Hepatocyte (in vitro differentiated cells): ENCODE measurements around the gene GEMIN2. TPM values are rescaled to one million over a fixed set of nuclear protein-coding genes. Genes with fewer than 3 reads are reported as not detected.

ENCODE experiments used
- DNase-seq: peaks from one replicate; pipeline ENCODE4 v3.0.0-alpha.2; 2016; ENCODE audit warnings: low spot score
- H2AFZ ChIP-seq: fragments of 200-600 bp; sonication (generic); 2 replicates; pipeline ENCODE4 v1.6.0; 2016; ENCODE audit warnings: antibody characterized with exemption, mild to moderate bottlenecking
- H3K27ac ChIP-seq: fragments of 200-600 bp; sonication (generic); 2 replicates; pipeline ENCODE4 v1.5.1; 2016; ENCODE audit warnings: mild to moderate bottlenecking
- H3K27me3 ChIP-seq: fragments of 200-600 bp; sonication (generic); 2 replicates; pipeline ENCODE4 v1.6.1; 2016
- H3K36me3 ChIP-seq: fragments of 200-600 bp; sonication (generic); replicated peaks from 2 replicates; pipeline ENCODE4 v1.5.1; 2016; ENCODE audit warnings: low read depth; ENCODE audit not compliant: insufficient read depth
- H3K4me1 ChIP-seq: fragments of 200-600 bp; sonication (generic); 2 replicates; pipeline ENCODE4 v1.5.1; 2016; ENCODE audit warnings: mild to moderate bottlenecking, moderate library complexity; ENCODE audit not compliant: insufficient read depth
- H3K4me2 ChIP-seq: fragments of 200-600 bp; sonication (generic); 2 replicates; pipeline ENCODE4 v1.6.0; 2016
- H3K4me3 ChIP-seq: fragments of 200-600 bp; sonication (generic); 2 replicates; pipeline ENCODE4 v1.5.1; 2016; ENCODE audit warnings: mild to moderate bottlenecking
- H3K79me2 ChIP-seq: fragments of 200-600 bp; sonication (generic); 2 replicates; pipeline ENCODE4 v1.6.0; 2017; ENCODE audit warnings: mild to moderate bottlenecking
- H3K9me2 ChIP-seq: fragments of 200-600 bp; sonication (generic); replicated peaks from 2 replicates; pipeline ENCODE4 v1.6.0; 2017; ENCODE audit warnings: mild to moderate bottlenecking; ENCODE audit not compliant: insufficient read depth
- H3K9me3 ChIP-seq: fragments of 200-600 bp; sonication (generic); 2 replicates; pipeline ENCODE4 v1.5.1; 2016; ENCODE audit warnings: low read depth, mild to moderate bottlenecking
- H4K20me1 ChIP-seq: fragments of 200-600 bp; sonication (generic); 2 replicates; pipeline ENCODE4 v1.6.0; 2016; ENCODE audit warnings: mild to moderate bottlenecking; ENCODE audit not compliant: insufficient read depth, poor library complexity, severe bottlenecking
- CTCF ChIP-seq: fragments of 200-600 bp; sonication (generic); IDR thresholded peaks from 2 replicates; pipeline ENCODE4 v1.5.1; 2016; ENCODE audit warnings: antibody characterized with exemption, mild to moderate bottlenecking; ENCODE audit not compliant: poor library complexity
- EZH2 ChIP-seq: fragments of 200-600 bp; sonication (generic); IDR thresholded peaks from 2 replicates; pipeline ENCODE4 v1.6.1; 2016; ENCODE audit warnings: antibody characterized with exemption, mild to moderate bottlenecking, borderline replicate concordance
- EZH2phosphoT487 ChIP-seq: fragments of 200-600 bp; sonication (generic); IDR thresholded peaks from one replicate; pipeline ENCODE4 v1.6.1; 2018; ENCODE audit warnings: antibody characterized with exemption, mild to moderate bottlenecking, low read depth, moderate library complexity; ENCODE audit not compliant: unreplicated experiment, severe bottlenecking
- WGBS: methylation state at CpG from one replicate; pipeline ENCODE4 v1.1.6; 2016; ENCODE audit warnings: low lambda C conversion rate; ENCODE audit errors: missing lambda C conversion rate; 5-methylcytosine and 5-hydroxymethylcytosine counted together
- polyA plus RNA-seq: library from polyadenylated mRNA; unstranded; fragments of >200 nt; fragmentation: Nextera tagmentation; extraction: Ambion mirVana; gene quantifications from 2 replicates; pipeline ENCODE4 v1.2.1, GENCODE V29; 2016
- total RNA-seq: library from RNA; depleted of rRNA; stranded (reverse); fragments of >200 nt; gene quantifications from 2 replicates; pipeline ENCODE4 v1.2.3, GENCODE V29; 2014

GEMIN2 gene
- total and polyA plus RNA-seq, 2 experiments from 2014 or later = 12.4 to 28.3 TPM

- Histone ChIP-seq H3K36me3 (no peaks in the 10 kb centered on the region), H2AFZ (no peak overlapping the region), H3K4me2 (no peak overlapping the region), H3K4me1 (no peaks in the 10 kb centered on the region), H4K20me1 (peaks cover 12% of the 10 kb centered on the region), H3K79me2 (peaks cover 37% of the 10 kb centered on the region), H3K9me2 (no peaks in the 10 kb centered on the region), H3K9me3 (no peaks in the 10 kb centered on the region), H3K4me3 (no peak overlapping the region), H3K27ac (no peak overlapping the region), H3K27me3 (no peaks in the 10 kb centered on the region)
- DNase-seq = no peak
- TF ChIP-seq EZH2phosphoT487 = no peak
- 100% methylated on average over 1 of the region's 1 CpG for WGBS
Observed at GRCh38 chr14:39080886-39081285, 33.2 kb upstream of the GEMIN2 start.

GRCh38 chr14:39083127-39083526 is 31.0 kb upstream of the GEMIN2 start:
- H3K4me2 ChIP-seq = no peak overlapping the region
- DNase-seq = no peak
- H3K9me3 ChIP-seq = no peaks in the 10 kb centered on the region
- H3K79me2 ChIP-seq = peaks cover 43% of the 10 kb centered on the region
- no peak overlapping the region for H3K27ac ChIP-seq
- no peaks in the 10 kb centered on the region for H3K36me3 ChIP-seq
- H3K4me1 ChIP-seq = no peaks in the 10 kb centered on the region
- TF ChIP-seq EZH2phosphoT487 (no peak), CTCF (no peak), EZH2 (no peak)
- H4K20me1 ChIP-seq = peaks cover 12% of the 10 kb centered on the region
- H3K27me3 ChIP-seq = no peaks in the 10 kb centered on the region
- 70% methylated on average over 5 of the region's 5 CpGs for WGBS
- H3K4me3 ChIP-seq = no peak overlapping the region
- H3K9me2 ChIP-seq = no peaks in the 10 kb centered on the region
- H2AFZ ChIP-seq = no peak overlapping the region

- H3K4me1 ChIP-seq = no peaks in the 10 kb centered on the region
- no peak overlapping the region for H3K27ac ChIP-seq
- peaks cover 60% of the 10 kb centered on the region for H3K79me2 ChIP-seq
- H2AFZ ChIP-seq = no peak overlapping the region
- WGBS = 85% methylated on average over 7 of the region's 7 CpGs
- TF ChIP-seq CTCF (no peak), EZH2 (no peak), EZH2phosphoT487 (no peak)
- H3K4me2 ChIP-seq = no peak overlapping the region
- no peak overlapping the region for H3K4me3 ChIP-seq
- no peaks in the 10 kb centered on the region for H3K9me3 ChIP-seq
- no peaks in the 10 kb centered on the region for H3K27me3 ChIP-seq
- H3K36me3 ChIP-seq = no peaks in the 10 kb centered on the region
- H3K9me2 ChIP-seq = no peaks in the 10 kb centered on the region
- peaks cover 9% of the 10 kb centered on the region for H4K20me1 ChIP-seq
- no peak for DNase-seq
Observed at GRCh38 chr14:39085933-39086332, 28.2 kb upstream of the GEMIN2 start.

- no peaks in the 10 kb centered on the region for H3K9me3 ChIP-seq
- H2AFZ ChIP-seq = no peak overlapping the region
- H3K27me3 ChIP-seq = no peaks in the 10 kb centered on the region
- TF ChIP-seq EZH2 (no peak), CTCF (no peak), EZH2phosphoT487 (no peak)
- 98% methylated on average over 2 of the region's 2 CpGs for WGBS
- peaks cover 68% of the 10 kb centered on the region for H3K79me2 ChIP-seq
- no peak overlapping the region for H3K27ac ChIP-seq
- H3K4me1 ChIP-seq = no peaks in the 10 kb centered on the region
- no peak overlapping the region for H3K4me3 ChIP-seq
- peaks cover 6% of the 10 kb centered on the region for H4K20me1 ChIP-seq
- DNase-seq = no peak
- H3K36me3 ChIP-seq = no peaks in the 10 kb centered on the region
- no peak overlapping the region for H3K4me2 ChIP-seq
- no peaks in the 10 kb centered on the region for H3K9me2 ChIP-seq
Observed at GRCh38 chr14:39087493-39087892, 26.6 kb upstream of the GEMIN2 start.
